NCI-H187 treated with DMSO at 0.1 percent for 48 hours (cell line): ENCODE measurements around the gene HPRT1.

Source experiments
- DNase-seq: peaks from one replicate; lab custom pipeline; 2025; lab: John Stamatoyannopoulos, UW

The HPRT1 gene

DNA sequence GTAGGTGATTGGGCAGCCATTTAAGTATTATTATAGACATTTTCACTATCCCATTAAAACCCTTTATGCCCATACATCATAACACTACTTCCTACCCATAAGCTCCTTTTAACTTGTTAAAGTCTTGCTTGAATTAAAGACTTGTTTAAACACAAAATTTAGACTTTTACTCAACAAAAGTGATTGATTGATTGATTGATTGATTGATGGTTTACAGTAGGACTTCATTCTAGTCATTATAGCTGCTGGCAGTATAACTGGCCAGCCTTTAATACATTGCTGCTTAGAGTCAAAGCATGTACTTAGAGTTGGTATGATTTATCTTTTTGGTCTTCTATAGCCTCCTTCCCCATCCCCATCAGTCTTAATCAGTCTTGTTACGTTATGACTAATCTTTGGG lies 16.3 kb downstream of the HPRT1 start:
- DNase-seq = no peak

DNA sequence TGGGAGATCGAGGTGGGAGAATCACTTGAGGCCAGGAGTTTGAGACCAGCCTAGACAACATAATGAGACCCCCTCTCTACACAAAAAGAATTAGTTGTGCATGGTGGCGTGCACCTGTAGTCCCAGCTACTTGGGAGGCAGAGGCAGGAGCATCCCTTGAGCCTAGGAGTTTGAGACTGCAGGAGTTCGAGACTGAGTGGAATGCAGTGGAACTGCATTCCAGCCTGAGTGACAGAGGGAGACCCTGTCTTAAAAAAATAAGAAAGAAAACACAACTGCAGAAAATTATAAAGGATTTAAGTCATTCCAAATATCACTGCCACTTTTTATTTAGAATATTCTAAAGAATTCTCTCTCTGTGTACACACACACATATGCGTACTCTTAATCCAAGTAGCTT lies 18.4 kb downstream of the HPRT1 start:
- no peak for DNase-seq

GRCh38 chrX:134480061-134480460 lies 20.1 kb downstream of the HPRT1 start:
- no peak for DNase-seq

- DNase-seq = no peak
These were observed 21.4 kb downstream of the HPRT1 start for GRCh38 chrX:134481339-134481738.

GRCh38 chrX:134482371-134482770 lies 22.4 kb downstream of the HPRT1 start:
- no peak for DNase-seq

DNA sequence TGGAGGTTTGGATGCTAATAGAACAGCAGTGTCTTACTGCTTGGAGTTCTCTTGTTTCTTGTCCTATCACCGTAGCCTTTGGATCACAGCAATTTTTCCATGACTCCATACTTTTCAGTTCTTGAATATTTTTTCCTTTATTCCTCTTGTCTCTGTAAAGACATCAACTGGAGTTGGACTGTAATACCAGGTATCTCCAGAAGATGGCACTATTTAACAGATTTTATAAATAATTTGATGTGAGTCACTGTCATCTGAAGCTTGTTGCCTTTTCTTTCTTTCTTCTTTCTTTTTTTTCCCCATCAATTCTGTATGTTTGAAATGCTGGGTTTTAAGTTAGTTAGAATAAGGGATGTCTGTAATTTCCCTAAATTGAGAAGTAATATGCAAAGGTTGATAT lies 24.1 kb downstream of the HPRT1 start:
- no peak for DNase-seq

- DNase-seq = no peak
These were observed 42.0 kb downstream of the HPRT1 start for GRCh38 chrX:134501941-134502340.

DNA sequence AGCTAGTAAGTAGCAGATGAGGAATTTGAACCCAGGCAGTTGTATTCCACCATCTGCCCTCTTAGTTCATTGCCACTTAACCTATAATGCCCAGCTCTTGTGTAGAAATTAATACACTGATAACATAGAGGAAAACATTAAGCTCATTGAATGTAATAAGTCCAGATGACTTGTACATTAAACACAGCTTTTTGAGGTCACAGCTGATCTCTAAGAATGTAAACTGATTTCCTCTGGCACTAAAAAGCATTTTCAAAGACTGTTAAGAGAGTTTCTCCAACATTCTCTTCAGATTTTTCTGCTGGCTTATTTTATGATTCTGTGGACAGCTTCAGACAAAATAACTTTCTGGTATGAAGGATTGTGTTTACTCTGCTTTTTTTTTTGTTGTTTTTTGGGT lies 42.7 kb downstream of the HPRT1 start:
- no peak for DNase-seq

DNA sequence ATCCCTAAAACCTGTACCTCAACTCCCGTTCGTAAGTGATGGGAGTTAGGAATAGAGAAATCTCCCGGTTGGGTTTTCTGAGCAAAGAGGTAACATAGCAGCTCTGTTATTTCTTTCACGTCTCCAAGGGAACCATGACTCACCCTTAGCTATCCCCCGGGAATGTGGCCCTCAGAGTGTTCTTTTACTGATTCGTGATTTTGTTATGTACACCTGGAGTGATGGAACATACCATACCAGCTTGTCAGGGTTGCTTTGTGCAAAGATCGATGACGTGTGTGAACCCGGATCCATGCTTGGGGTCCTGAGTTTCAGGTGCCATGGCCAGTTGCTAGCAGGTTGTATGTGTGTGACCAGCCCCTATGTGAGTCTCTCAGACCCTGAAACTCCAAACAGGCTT lies 52.6 kb downstream of the HPRT1 start:
- DNase-seq = no peak

GRCh38 chrX:134513091-134513490 lies 53.1 kb downstream of the HPRT1 start:
- no peak for DNase-seq

DNA sequence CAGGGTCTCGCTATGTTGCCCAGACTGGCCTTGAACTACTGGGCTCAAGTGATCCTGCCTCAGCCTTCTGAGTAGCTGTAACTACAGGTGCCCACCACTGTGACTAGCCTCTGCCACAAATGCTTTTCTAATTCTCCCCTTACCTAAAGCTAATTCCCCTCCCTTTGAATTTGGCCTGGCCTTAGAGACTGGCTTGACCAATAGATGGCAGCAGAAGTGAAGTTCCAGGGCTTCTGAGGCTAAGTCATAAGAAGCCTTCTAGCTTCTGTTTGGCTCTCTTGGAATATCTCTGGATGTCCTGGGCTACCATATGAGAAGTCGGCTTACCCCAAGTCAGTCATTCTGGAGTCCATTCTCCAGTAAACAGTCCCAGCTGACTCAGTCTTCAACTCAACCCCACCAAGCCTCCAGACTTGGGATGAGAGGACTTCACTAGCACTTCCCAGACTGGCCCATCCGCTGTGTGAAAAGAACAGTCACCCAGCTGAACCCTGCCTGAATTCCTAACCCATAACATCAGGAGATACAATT lies 61.0 kb downstream of the HPRT1 start:
- DNase-seq = no peak

DNA sequence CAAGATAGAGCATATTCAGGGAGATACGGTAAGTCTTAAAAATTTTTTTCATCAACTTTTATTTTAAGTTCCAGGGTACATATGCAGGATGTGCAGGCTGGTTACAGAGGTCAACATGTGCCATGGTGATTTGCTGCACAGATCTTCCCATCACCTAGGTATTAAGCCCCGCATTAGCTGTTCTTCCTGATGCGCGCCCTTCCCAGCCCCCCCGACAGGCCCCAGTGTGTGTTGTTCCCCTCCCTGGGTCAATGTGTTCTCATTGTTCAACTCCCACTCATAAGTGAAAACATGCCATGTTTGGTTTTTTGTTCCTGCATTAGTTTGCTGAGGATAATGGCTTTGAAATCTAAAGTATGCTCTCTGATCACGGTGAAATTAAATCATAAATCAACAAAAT lies 64.2 kb downstream of the HPRT1 start:
- no peak for DNase-seq

DNA sequence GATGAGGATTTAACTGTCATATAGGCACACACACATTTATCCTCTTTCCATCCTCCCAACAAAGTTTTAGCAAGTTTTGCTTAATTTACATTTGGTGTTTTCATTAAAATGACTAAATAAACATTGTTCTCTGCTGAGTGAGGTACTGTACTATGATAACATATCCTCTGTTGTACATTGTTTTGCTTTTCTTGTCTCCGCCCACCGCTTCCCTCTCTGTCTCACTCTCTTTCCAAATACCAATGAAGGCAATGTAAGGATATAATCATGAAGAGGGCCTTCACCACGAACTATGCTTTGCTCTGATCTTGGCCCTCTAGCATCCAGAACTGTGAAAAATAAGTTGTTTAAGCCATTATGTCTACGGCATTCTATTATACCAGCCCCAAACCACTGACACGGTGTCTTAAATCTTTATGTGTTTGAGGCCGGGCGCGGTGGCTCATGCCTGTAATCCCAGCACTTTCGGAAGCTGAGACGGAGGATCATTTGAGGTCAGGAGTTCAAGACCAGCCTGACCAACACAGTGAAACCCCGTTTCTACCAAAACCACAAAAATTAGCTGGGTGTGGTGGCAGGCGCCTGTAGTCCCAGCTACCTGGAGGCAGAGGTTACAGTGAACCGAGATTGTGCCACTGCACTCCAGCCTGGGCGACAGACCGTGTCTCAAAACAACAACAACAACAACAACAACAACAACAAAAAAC lies 65.3 kb downstream of the HPRT1 start:
- no peak for DNase-seq

- DNase-seq = no peak
These were observed 66.4 kb downstream of the HPRT1 start for GRCh38 chrX:134526399-134526798.

DNA sequence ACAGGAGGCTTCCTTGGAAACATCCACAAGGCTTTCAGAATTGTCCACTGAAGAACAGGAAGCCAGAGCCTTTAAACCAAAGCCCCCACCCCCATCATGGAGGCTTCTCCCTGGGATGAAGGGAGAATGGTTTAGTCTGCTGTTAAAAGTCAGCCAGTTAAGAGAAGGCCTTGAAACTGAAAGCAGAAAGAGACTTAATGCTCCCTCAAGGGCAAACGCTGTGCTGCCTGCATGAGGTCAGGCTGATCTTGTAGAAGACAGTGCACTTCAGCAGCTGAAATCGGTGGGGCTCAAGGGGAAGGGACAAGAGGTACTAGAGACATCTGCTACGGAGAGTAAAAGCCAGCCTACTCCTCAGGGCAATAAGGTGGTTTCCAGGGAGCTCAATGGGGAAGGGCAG lies 69.0 kb downstream of the HPRT1 start:
- no peak for DNase-seq

DNA sequence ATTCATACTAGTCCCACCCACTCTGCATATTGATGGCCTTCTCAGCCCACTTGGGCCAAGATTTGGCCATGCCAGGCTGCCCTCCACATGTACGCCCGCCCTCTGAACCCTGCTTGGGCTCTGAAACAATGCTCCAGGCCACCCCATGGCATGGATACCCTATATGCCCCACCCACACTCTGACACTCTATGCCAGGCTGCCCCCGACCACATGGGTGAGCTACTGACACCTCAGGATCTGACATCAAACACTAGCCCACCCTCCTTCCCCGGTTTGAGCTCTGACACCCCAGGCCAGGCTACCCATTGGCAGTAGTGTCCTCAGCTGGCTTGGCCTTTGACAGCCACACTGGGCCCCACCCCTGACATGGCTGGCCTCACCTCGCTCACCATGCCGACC lies 69.5 kb downstream of the HPRT1 start:
- DNase-seq = no peak

DNA sequence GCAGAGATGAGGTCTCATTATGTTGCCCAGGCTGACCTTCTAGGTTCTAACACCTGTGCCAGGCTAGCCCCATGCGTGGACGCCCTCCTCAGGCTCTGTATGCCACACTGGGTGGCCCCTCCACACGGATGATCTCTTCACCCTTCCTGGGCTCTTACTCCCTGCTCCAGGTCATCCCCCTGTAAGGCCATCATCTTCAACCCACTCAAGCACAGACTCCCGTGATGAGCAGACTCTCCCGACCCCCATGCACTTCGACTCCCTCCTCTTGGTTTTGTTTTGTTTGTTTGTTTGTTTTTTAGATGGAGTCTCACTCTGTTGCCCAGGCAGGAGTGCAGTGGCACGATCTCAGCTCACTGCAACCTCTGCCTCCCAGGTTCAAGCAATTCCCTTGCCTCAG lies 70.9 kb downstream of the HPRT1 start:
- DNase-seq = no peak

DNA sequence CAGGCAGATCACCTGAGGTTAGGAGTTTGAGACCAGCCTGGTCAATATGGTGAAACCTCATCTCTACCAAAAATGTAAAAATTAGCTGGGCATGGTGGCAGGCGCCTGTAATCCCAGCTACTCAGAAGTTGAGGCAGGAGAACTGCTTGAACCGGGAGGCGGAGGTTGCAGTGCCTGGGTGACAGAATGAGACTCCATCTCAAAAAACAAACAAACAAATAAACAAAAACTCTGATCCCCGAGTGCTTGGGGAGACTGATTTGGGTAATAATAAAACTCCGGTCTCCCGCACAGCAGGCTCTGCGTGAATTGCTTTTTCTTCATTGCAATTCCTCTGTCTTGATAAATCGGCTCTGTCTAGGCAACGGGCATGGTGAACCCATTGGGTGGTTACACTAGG lies 73.4 kb downstream of the HPRT1 start:
- no peak for DNase-seq

GRCh38 chrX:134533952-134534351 lies 74.0 kb downstream of the HPRT1 start:
- no peak for DNase-seq

GRCh38 chrX:134537179-134537955 lies 77.4 kb downstream of the HPRT1 start:
- no peak for DNase-seq

GRCh38 chrX:134538316-134538715 lies 78.4 kb downstream of the HPRT1 start:
- no peak for DNase-seq

- no peak for DNase-seq
These were observed 81.9 kb downstream of the HPRT1 start for GRCh38 chrX:134541906-134542305.

- no peak for DNase-seq
These were observed 82.5 kb downstream of the HPRT1 start for GRCh38 chrX:134542485-134542884.

DNA sequence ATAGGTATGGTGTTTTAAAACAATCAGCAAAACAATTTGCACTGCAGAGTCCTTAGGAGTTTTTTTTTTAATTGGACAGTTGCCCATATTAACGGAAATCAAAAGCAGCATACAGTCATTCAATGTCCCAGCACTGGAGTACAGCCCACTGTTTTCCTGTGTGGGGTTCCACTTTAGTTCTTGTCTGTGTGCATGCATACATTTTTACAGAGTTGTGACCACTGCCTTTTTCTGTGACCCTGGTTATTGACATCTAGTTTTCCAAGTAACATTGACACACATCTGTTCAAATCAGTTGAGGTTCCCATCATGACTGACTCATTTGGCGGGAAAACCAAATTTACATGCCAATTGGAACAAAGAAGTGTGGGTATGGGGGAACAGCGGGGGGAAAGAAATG lies 83.3 kb downstream of the HPRT1 start:
- no peak for DNase-seq
